ENCODE measurements around the gene SLC7A1. TPM values are rescaled to one million over a fixed set of nuclear protein-coding genes. Genes with fewer than 3 reads are reported as not detected.

SLC7A1 gene
- total RNA-seq, 1 donor from 2014 or later = 115 TPM

DNA sequence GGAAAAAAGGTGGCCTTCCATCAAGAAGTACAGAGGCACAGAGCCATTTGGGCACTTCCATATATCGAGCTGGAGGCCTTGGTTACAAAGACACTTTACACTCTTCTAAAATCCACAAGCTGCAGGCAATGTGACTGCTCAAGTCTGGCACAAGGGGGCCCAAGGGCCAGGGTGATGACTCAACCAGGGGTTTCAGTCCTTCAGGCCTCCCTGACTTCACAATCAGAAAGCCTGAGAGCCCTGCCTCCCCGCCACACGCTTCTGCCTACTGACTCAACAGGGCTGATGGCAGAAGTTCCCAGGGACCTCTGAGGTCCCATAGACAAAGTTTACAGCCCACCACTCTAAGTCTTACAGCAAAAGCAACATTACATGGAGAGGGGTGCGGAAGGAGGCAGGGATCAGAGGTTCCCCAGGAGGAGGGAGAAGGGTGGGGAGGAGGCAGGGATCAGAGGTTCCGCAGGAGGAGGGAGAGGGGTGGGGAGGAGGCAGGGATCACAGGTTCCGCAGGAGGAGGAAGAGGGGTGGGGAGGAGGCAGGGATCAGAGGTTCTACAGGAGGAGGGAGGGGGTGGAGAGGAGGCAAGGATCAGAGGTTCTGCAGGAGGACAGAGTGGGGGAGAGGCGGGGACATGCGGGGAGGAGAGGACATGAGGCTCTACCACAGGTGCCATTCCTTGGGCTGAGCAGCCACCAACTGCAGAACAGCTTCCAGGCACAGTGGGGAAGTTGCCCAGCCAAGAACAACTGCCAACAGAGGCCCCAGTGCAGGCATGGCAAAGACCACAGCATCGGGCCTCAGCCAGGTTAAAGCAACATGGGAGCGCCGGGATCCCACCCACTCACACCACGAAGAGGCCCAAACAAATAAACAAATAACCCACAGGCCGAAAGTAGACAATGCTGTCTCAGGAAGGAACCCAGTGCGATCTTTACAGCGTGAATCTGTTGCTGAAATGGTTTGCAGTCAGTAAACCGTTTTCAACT is 52.0 kb downstream of the SLC7A1 start:
- Histone ChIP-seq H3K36me3 (ENCODE audit: insufficient read depth, low read length) (peaks cover 24% of the 10 kb centered on the region), H3K27ac (ENCODE audit: low read depth, low read length) (peak overlapping the region; percentile 30), H3K4me2 (ENCODE audit: low read length) (peak overlapping the region; percentile 20), H4K20me1 (ENCODE audit: insufficient read depth, low read length) (peaks cover 87% of the 10 kb centered on the region), H3K4me1 (ENCODE audit: insufficient read depth, low read length) (peaks cover 37% of the 10 kb centered on the region), H3K9me3 (ENCODE audit: insufficient read depth, low read depth, low read length) (no peaks in the 10 kb centered on the region), H3K9ac (ENCODE audit: low read length) (peak overlapping the region; percentile 17), H2AFZ (ENCODE audit: low read depth, low read length) (no peak overlapping the region), H3K27me3 (ENCODE audit: insufficient read depth, low read length) (no peaks in the 10 kb centered on the region), H3K79me2 (ENCODE audit: insufficient read depth, low read length) (peaks cover 99% of the 10 kb centered on the region), H3K4me3 (ENCODE audit: insufficient read depth, low read depth, low read length) (no peak overlapping the region)
- H3K4me3 Mint-ChIP-seq (ENCODE audit: unreplicated experiment) = no peak overlapping the region
- peaks cover 25% of the 10 kb centered on the region for H3K36me3 Mint-ChIP-seq (ENCODE audit: low read depth, unreplicated experiment)
- peak; percentile 68 for DNase-seq (ENCODE audit: low read depth)
- peaks cover 29% of the 10 kb centered on the region for H3K4me1 Mint-ChIP-seq (ENCODE audit: low read depth, unreplicated experiment)
- H3K27ac Mint-ChIP-seq (ENCODE audit: unreplicated experiment) = peak overlapping the region; percentile 92
- no peaks in the 10 kb centered on the region for H3K27me3 Mint-ChIP-seq (ENCODE audit: low read depth, unreplicated experiment)
- H3K9me3 Mint-ChIP-seq (ENCODE audit: unreplicated experiment) = no peaks in the 10 kb centered on the region
- FAIRE-seq = no peak
- no peak for TF ChIP-seq EZH2 (IDR thresholded peaks at IDR 0.05; ENCODE audit: insufficient read depth, low read length)
- TF ChIP-seq, protein P1, sequence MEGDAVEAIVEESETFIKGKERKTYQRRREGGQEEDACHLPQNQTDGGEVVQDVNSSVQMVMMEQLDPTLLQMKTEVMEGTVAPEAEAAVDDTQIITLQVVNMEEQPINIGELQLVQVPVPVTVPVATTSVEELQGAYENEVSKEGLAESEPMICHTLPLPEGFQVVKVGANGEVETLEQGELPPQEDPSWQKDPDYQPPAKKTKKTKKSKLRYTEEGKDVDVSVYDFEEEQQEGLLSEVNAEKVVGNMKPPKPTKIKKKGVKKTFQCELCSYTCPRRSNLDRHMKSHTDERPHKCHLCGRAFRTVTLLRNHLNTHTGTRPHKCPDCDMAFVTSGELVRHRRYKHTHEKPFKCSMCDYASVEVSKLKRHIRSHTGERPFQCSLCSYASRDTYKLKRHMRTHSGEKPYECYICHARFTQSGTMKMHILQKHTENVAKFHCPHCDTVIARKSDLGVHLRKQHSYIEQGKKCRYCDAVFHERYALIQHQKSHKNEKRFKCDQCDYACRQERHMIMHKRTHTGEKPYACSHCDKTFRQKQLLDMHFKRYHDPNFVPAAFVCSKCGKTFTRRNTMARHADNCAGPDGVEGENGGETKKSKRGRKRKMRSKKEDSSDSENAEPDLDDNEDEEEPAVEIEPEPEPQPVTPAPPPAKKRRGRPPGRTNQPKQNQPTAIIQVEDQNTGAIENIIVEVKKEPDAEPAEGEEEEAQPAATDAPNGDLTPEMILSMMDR (IDR thresholded peaks at IDR 0.05; ENCODE audit: insufficient read depth, low read depth, low read length) = peak; percentile 19

DNA sequence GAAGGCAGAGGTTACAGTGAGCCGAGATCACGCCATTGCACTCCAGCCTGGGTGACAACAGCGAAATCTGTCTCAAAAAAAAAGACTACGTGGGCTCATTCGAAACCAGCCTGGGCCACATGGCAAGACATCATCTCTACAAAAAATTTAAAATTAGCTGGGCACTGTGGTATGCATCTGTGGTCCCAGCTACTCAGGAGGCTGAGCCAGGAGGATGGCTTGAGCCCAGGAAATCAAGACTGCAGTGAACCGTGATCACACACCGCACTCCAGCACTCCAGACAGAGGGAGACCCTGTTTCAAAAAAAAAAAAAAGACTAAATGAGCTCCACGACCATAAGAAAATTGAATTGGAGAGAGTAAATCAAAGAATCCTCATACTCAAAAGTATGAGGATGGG is 53.1 kb downstream of the SLC7A1 start:
- no peak overlapping the region for H3K9ac ChIP-seq (ENCODE audit: low read length)
- FAIRE-seq (no peak), DNase-seq (ENCODE audit: low read depth) (no peak)
- Mint-ChIP-seq H3K9me3 (ENCODE audit: unreplicated experiment) (no peaks in the 10 kb centered on the region), H3K36me3 (ENCODE audit: low read depth, unreplicated experiment) (peaks cover 21% of the 10 kb centered on the region), H3K4me3 (ENCODE audit: unreplicated experiment) (no peak overlapping the region), H3K4me1 (ENCODE audit: low read depth, unreplicated experiment) (peaks cover 31% of the 10 kb centered on the region), H3K27ac (ENCODE audit: unreplicated experiment) (peak overlapping the region; percentile 35), H3K27me3 (ENCODE audit: low read depth, unreplicated experiment) (no peaks in the 10 kb centered on the region)
- H2AFZ ChIP-seq (ENCODE audit: low read depth, low read length) = no peak overlapping the region
- H4K20me1 ChIP-seq (ENCODE audit: insufficient read depth, low read length) = peaks cover 87% of the 10 kb centered on the region
- no peaks in the 10 kb centered on the region for H3K27me3 ChIP-seq (ENCODE audit: insufficient read depth, low read length)
- H3K79me2 ChIP-seq (ENCODE audit: insufficient read depth, low read length) = peaks cover 99% of the 10 kb centered on the region
- TF ChIP-seq, protein P1 (IDR thresholded peaks at IDR 0.05; ENCODE audit: insufficient read depth, low read depth, low read length) = no peak
- no peak for TF ChIP-seq EZH2 (IDR thresholded peaks at IDR 0.05; ENCODE audit: insufficient read depth, low read length)
- H3K9me3 ChIP-seq (ENCODE audit: insufficient read depth, low read depth, low read length) = no peaks in the 10 kb centered on the region
- peaks cover 34% of the 10 kb centered on the region for H3K4me1 ChIP-seq (ENCODE audit: insufficient read depth, low read length)
- H3K4me2 ChIP-seq (ENCODE audit: low read length) = no peak overlapping the region
- no peak overlapping the region for H3K4me3 ChIP-seq (ENCODE audit: insufficient read depth, low read depth, low read length)
- H3K27ac ChIP-seq (ENCODE audit: low read depth, low read length) = no peak overlapping the region
- peaks cover 19% of the 10 kb centered on the region for H3K36me3 ChIP-seq (ENCODE audit: insufficient read depth, low read length)

DNA sequence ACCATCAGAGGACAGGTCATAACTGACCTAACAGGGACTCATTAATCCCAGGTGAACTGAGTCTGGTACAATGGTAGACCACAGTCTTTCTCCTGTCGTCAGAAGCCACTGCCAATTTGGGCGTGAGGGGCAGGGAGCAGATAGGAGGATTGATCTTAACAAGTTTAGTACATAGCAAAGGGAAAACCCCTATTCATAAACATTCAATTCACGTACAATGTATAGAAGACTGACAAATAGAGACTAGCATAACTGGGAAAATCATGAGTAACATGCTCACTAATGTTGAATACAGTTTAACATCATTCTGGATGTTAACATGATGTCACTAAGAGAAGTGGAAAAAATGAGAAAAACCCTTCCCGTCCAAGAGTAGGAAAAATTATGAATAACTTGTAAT is 54.1 kb downstream of the SLC7A1 start:
- Histone ChIP-seq H3K27ac (ENCODE audit: low read depth, low read length) (no peak overlapping the region), H3K9me3 (ENCODE audit: insufficient read depth, low read depth, low read length) (no peaks in the 10 kb centered on the region), H3K36me3 (ENCODE audit: insufficient read depth, low read length) (peaks cover 15% of the 10 kb centered on the region), H2AFZ (ENCODE audit: low read depth, low read length) (no peak overlapping the region), H3K4me2 (ENCODE audit: low read length) (no peak overlapping the region), H4K20me1 (ENCODE audit: insufficient read depth, low read length) (peaks cover 87% of the 10 kb centered on the region), H3K9ac (ENCODE audit: low read length) (no peak overlapping the region), H3K79me2 (ENCODE audit: insufficient read depth, low read length) (peaks cover 98% of the 10 kb centered on the region), H3K27me3 (ENCODE audit: insufficient read depth, low read length) (no peaks in the 10 kb centered on the region), H3K4me1 (ENCODE audit: insufficient read depth, low read length) (peaks cover 27% of the 10 kb centered on the region), H3K4me3 (ENCODE audit: insufficient read depth, low read depth, low read length) (no peak overlapping the region)
- no peak for TF ChIP-seq EZH2 (IDR thresholded peaks at IDR 0.05; ENCODE audit: insufficient read depth, low read length)
- TF ChIP-seq, protein P1 (IDR thresholded peaks at IDR 0.05; ENCODE audit: insufficient read depth, low read depth, low read length) = no peak
- FAIRE-seq = no peak
- Mint-ChIP-seq H3K4me3 (ENCODE audit: unreplicated experiment) (no peak overlapping the region), H3K27ac (ENCODE audit: unreplicated experiment) (no peak overlapping the region), H3K4me1 (ENCODE audit: low read depth, unreplicated experiment) (peaks cover 29% of the 10 kb centered on the region), H3K36me3 (ENCODE audit: low read depth, unreplicated experiment) (peaks cover 21% of the 10 kb centered on the region), H3K27me3 (ENCODE audit: low read depth, unreplicated experiment) (no peaks in the 10 kb centered on the region), H3K9me3 (ENCODE audit: unreplicated experiment) (no peaks in the 10 kb centered on the region)
- no peak for DNase-seq (ENCODE audit: low read depth)
